Tibial artery (tissue), 4 donors: ENCODE results near the gene GRM3.

Source experiments
- DNase-seq, 2 donors: peaks; one replicate each; pipeline ENCODE4 v3.0.0-alpha.2; 2019
- H3K27ac ChIP-seq, 2 donors: fragments of 200-600 bp; sonication (generic) in 1 of 2; 1 replicate in 1 of 2; 2 replicates in 1 of 2; pipeline ENCODE4 v1.5.1; 2018 to 2019; ENCODE audit warnings: mild to moderate bottlenecking in 1 of 2
- H3K27me3 ChIP-seq, 2 donors: fragments of 200-600 bp; sonication (generic) in 1 of 2; one replicate each; pipeline versions ENCODE4 v1.5.1 to v1.6.0; 2016 to 2019
- H3K36me3 ChIP-seq, 3 donors: fragments of 200-600 bp; sonication (generic) in 2 of 3; one replicate each; pipeline ENCODE4 v1.5.1; 2016 to 2019; ENCODE audit warnings: mild to moderate bottlenecking in 2 of 3
- H3K4me1 ChIP-seq, 4 donors: fragments of 200-600 bp; sonication (generic) in 2 of 4; 1 replicate in 3 of 4; 2 replicates in 1 of 4; pipeline ENCODE4 v1.5.1; 2016 to 2019
- H3K4me3 ChIP-seq, 2 donors: fragments of 200-600 bp; sonication (generic) in 1 of 2; 1 replicate in 1 of 2; 2 replicates in 1 of 2; pipeline ENCODE4 v1.5.1; 2018 to 2019; ENCODE audit warnings: mild to moderate bottlenecking in 2 of 2
- H3K9me3 ChIP-seq, 3 donors: fragments of 200-600 bp; sonication (generic) in 1 of 3; one replicate each; pipeline ENCODE4 v1.5.1; 2016 to 2019
- CTCF ChIP-seq, 2 experiments: fragments of 200-600 bp in 1 of 2; fragments of 450-650 bp in 1 of 2; IDR thresholded peaks; one replicate each; pipeline ENCODE4 v1.5.1; 2017 to 2019; ENCODE audit warnings: antibody characterized with exemption in 2 of 2, mild to moderate bottlenecking in 1 of 2, moderate library complexity in 1 of 2
- intact Hi-C: fragments of 100-400 bp; cut with DNase I; formaldehyde crosslinking; loops from one replicate; pipeline ENCODE4 v1.15.0; 2023; ENCODE audit warnings: low total_unique reads

Gene GRM3

DNA sequence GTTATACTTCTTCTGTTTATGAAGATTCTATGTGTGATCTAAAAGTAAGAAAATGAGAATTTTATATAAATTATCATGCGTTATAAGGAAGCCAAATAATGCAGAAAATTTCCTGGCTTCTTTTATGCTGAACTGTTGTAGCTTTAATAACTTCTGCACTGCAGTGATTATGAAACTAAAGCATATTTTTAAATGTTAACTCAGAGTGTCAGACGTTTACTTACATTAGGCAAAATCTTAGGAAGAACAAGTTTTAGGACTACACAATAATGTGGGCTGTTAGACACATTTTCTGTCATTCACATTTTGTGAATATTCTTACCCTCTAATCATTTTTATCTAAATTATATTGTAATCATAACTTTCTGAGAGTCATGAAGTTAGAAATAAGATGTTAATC, 22.0 kb downstream of the GRM3 start:
- Histone ChIP-seq H3K4me3 (no peak overlapping the region), H3K36me3 (no peaks in the 10 kb centered on the region), H3K27ac (no peak overlapping the region), H3K9me3 (no peaks in the 10 kb centered on the region), H3K4me1 (no peaks in the 10 kb centered on the region), H3K27me3 (no peaks in the 10 kb centered on the region)
- no peak for DNase-seq
- intact Hi-C loops = no loop called here
- TF ChIP-seq CTCF (IDR thresholded peaks at IDR 0.05) = no peak

- no peaks in the 10 kb centered on the region for H3K36me3 ChIP-seq
- TF ChIP-seq CTCF (IDR thresholded peaks at IDR 0.05) = no peak
- no peaks in the 10 kb centered on the region for H3K9me3 ChIP-seq
- H3K4me3 ChIP-seq = no peak overlapping the region
- no peaks in the 10 kb centered on the region for H3K27me3 ChIP-seq
- DNase-seq = no peak
- intact Hi-C loops = no loop called here
- no peaks in the 10 kb centered on the region for H3K4me1 ChIP-seq
- no peak overlapping the region for H3K27ac ChIP-seq
Observed at GRCh38 chr7:86667732-86668131, 24.0 kb downstream of the GRM3 start.

DNA sequence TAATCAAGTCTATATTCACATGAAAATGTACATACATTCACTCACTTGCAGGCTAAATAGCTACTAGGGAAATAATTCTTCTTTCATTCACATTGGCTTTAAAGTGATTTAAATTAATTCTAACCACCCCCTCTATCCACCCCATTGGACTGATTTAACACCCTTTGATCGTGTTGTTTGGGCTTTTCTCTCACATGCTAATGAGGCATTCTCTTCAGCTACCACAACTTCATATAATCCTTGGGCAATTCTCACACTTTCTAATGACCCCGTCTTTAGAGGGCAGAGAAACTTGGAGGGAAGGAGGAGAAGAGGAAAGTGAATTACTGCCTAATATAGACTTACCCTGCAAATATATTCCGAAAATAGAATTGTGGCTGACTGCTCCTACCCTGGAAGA, 24.6 kb downstream of the GRM3 start:
- no peaks in the 10 kb centered on the region for H3K4me1 ChIP-seq
- no peaks in the 10 kb centered on the region for H3K36me3 ChIP-seq
- no peak for DNase-seq
- no peak overlapping the region for H3K4me3 ChIP-seq
- H3K27me3 ChIP-seq = no peaks in the 10 kb centered on the region
- no peak overlapping the region for H3K27ac ChIP-seq
- H3K9me3 ChIP-seq = no peaks in the 10 kb centered on the region
- intact Hi-C loops = no loop called here
- no peak for TF ChIP-seq CTCF (IDR thresholded peaks at IDR 0.05)

DNA sequence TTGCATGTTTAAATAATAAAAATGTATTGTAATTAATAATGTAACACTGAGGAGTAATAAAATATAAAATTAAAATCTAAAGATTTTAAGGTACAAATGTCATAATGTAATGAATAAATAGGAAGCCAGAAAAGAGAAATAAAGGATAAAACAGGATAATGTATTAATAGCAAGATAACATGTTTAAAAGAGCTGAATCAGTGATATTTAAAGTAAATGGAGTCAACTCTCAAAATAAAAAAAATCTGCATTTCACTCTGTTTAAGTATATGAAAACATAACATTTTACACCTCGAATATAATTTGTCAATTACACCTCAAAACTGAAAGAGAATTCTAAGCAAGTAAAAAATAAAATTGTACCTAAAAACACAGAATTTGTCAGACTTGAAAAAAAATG, 44.1 kb downstream of the GRM3 start:
- no peak for DNase-seq
- Histone ChIP-seq H3K4me1 (no peaks in the 10 kb centered on the region), H3K4me3 (no peak overlapping the region), H3K27ac (no peak overlapping the region), H3K9me3 (no peaks in the 10 kb centered on the region), H3K27me3 (no peaks in the 10 kb centered on the region), H3K36me3 (no peaks in the 10 kb centered on the region)
- intact Hi-C loops = no loop called here
- no peak for TF ChIP-seq CTCF (IDR thresholded peaks at IDR 0.05)

DNA sequence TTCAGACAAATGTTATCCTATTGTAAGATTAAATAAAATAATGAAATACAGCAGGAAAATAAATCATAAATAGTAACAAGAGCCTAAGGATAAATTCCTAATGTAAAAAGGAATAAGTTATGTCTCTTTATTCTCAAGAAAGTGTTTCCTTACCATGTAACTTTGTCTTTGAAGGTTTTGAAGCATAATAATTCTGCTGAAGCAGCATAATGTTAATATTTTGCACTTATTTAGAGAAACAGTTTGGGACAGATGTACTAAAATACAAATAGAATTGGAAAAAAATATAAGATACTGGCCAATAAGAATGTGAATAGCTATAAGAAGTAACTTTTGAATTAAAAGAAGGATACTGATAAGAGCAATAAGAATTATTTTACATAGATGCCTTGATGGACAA, 45.7 kb downstream of the GRM3 start:
- Histone ChIP-seq H3K36me3 (no peaks in the 10 kb centered on the region), H3K4me1 (no peaks in the 10 kb centered on the region), H3K27me3 (no peaks in the 10 kb centered on the region), H3K4me3 (no peak overlapping the region), H3K9me3 (no peaks in the 10 kb centered on the region), H3K27ac (no peak overlapping the region)
- intact Hi-C loops = no loop called here
- no peak for TF ChIP-seq CTCF (IDR thresholded peaks at IDR 0.05)
- DNase-seq = no peak

DNA sequence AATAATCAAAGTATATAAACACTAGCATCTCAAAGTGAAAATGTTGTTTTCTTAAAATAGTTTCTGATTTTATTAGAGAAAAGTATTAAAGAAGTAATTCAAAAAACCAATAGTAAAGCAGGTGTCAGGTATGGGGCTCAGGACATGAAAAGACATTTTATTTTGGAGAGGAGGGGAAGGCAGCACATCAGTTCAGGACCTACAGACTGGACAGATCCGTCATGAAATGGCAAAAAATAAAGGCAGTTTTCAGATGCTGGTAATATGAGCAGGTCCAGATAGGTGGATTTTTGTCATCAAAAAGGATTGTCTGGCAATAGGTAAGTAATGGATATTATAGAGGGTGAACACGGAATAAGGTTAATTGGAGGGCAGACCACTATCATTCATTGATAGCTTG, 49.0 kb downstream of the GRM3 start:
- intact Hi-C loops = no loop called here

More for the DNA sequence above, 49.0 kb downstream of the GRM3 start:
- H3K36me3 ChIP-seq = no peaks in the 10 kb centered on the region
- no peak overlapping the region for H3K4me3 ChIP-seq
- TF ChIP-seq CTCF (IDR thresholded peaks at IDR 0.05) = no peak
- no peaks in the 10 kb centered on the region for H3K4me1 ChIP-seq
- DNase-seq = no peak
- no peak overlapping the region for H3K27ac ChIP-seq
- no peaks in the 10 kb centered on the region for H3K27me3 ChIP-seq
- no peaks in the 10 kb centered on the region for H3K9me3 ChIP-seq
